Hepatic stellate cell (primary cell): ENCODE measurements around the gene VPS13C.

Experiments used
- DNase-seq: peaks from one replicate; pipeline ENCODE4 v3.0.0; 2011; ENCODE audit warnings: low spot score

VPS13C gene

GRCh38 chr15:61815356-61816083 is 244.7 kb downstream of the VPS13C start:
- DNase-seq: no peak

GRCh38 chr15:61812476-61812875 is 247.8 kb downstream of the VPS13C start:
- DNase-seq: no peak

GRCh38 chr15:61811952-61812351 is 248.3 kb downstream of the VPS13C start:
- no peak for DNase-seq

- no peak for DNase-seq
These were observed 251.0 kb downstream of the VPS13C start for GRCh38 chr15:61809216-61809615.

GRCh38 chr15:61807281-61807929 is 252.8 kb downstream of the VPS13C start:
- no peak for DNase-seq
